Endometrial microvascular endothelial cells (primary cell): ENCODE results near the gene PDE7B. TPM values are rescaled to one million over a fixed set of nuclear protein-coding genes. Genes with fewer than 3 reads are reported as not detected.
"Not testable (repeated sequence)": the region's sequence is repeated elsewhere in the genome, so short reads cannot be mapped to it uniquely, and the experiment has no call there.

Source experiments
- in situ Hi-C: cut with HindIII; loops from 2 replicates; pipeline ENCODE4 v1.10.0; 2017; ENCODE audit warnings: low sequenced_read_pairs, low pct_unique_long_range_greater_than_20kb; ENCODE audit errors: inconsistent ontology term
- total RNA-seq: library from RNA; depleted of rRNA; stranded (reverse); fragments of >200 nt; gene quantifications from one replicate; pipeline ENCODE4 v1.2.3, GENCODE V29; 2015; ENCODE audit errors: inconsistent ontology term

Gene PDE7B
- total RNA-seq, 1 donor from 2014 or later, result 17.9 TPM

DNA sequence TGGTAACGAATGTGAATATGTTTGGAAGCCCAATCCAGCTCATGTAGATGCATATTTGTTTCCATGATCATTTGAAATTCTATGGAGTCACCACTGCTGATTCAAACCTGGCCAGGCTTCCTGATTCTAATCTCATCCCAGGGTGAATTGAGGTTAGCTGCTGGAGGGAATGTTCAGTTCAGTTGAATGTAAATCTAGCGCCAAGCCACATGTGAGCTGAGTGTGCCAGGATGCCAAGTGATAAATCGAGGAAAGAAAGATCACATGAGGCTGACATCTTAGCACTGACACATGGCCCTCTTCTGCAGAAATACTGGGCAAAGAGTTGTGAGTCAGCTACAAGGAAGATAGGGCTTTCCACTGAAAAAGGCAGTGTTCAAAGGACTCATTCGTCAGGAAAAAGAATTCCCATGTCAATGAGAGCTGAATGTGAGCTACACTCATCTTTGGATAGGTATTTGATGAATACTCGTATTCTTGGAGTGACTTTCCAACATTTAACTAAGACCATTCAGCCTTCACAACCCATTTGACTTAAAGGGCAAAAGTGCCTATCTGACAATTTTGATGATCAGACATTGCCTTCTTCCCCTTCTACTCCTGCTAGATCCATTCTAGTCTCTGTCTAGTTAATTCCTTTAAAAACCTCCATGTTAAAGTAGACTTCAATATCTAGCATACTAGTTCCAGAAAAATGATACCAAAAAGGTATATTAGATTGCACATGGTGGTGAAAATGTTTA, 226.5 kb downstream of the PDE7B start:
- in situ Hi-C loops, result no loop called here

- in situ Hi-C loops, result no loop called here
Observed at GRCh38 chr6:136079701-136080565, 228.4 kb downstream of the PDE7B start.

GRCh38 chr6:136083540-136083939, 232.0 kb downstream of the PDE7B start:
- in situ Hi-C loops, result no loop called here

DNA sequence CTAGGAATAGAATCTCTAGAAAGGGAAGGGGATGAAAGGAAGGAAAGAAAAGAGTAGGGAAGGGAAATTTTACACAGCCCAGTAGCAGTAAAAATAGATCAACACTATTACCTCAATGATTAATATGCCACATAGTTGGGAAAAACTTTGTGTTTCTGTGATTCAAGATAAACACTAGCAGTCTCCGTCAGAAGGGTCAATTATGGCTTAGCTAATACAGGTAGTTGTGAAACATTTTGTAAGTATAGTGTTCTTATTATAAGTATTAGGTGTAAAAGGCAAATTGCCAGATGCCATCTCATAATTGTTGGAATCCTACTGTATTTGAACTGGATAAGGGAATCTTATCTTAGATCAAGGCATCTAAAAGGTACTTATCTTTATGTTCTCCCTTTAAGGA, 232.9 kb downstream of the PDE7B start:
- in situ Hi-C loops, result no loop called here

GRCh38 chr6:136085370-136086115, 234.0 kb downstream of the PDE7B start:
- in situ Hi-C loops, result no loop called here

- in situ Hi-C loops, result no loop called here
Observed at GRCh38 chr6:136086686-136087085, 235.2 kb downstream of the PDE7B start.

- in situ Hi-C loops, result no loop called here
Observed at GRCh38 chr6:136087986-136088385, 236.5 kb downstream of the PDE7B start.

DNA sequence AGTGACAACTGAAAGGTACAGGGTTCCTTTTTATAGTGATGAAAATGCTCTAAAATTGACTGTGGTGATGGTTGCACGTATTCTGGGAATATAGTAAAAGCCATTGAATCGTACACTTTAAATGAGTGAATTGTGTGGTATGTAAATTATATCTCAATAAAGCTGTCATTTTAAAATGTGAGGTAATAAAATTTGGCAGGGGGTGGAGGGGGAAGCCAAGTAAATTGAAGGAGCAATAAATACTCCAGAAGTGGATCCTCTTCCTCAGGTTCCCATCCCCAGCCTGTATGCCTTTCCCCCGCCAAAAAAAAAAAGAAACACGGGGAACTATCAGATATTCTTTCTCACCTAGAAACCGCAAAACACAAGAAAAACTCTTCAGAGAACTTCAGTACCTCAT, 237.2 kb downstream of the PDE7B start:
- in situ Hi-C loops, result no loop called here

DNA sequence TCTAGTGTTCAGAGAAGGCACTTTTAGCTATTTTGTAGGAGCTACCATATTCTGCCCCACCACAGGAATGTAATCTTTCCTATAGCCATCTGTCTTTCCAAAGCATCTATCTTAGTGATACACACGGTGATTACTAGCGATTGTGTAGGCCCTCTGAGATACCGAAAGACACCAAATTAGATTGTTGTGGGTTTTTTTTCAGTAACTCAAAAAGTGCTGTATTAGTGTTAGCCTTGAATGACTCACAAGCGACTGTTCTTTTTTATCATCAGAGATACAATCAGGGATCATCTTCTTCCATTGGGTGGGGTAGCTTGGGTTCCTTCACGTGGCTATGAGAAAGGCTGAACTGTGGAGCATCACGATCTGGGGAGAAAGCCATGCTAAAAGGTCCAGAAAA, 238.4 kb downstream of the PDE7B start:
- in situ Hi-C loops, result no loop called here

- in situ Hi-C loops, result no loop called here
Observed at GRCh38 chr6:136090929-136091328, 239.4 kb downstream of the PDE7B start.

DNA sequence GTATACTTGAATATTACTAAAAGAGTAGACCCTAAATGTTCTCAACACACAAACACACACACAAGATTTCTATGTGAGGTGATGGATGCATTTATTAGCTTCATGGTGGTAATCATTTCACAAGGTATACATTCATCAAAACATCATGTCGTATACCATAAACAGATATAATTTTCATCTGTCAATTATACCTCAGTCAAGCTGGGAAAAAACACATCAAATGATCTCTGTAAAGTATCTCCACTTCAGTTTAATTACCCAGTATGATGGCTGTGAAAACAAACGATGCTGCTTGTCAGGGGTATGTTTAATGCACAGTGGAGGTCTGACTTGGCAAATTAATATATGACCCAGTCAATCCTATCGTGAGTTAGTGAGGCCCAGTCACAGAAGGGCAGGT, 241.4 kb downstream of the PDE7B start:
- in situ Hi-C loops, result no loop called here

GRCh38 chr6:136093835-136094234, 242.3 kb downstream of the PDE7B start:
- in situ Hi-C loops, result no loop called here

GRCh38 chr6:136094812-136095211, 243.3 kb downstream of the PDE7B start:
- in situ Hi-C loops, result no loop called here

GRCh38 chr6:136095986-136096385, 244.5 kb downstream of the PDE7B start:
- in situ Hi-C loops, result no loop called here

DNA sequence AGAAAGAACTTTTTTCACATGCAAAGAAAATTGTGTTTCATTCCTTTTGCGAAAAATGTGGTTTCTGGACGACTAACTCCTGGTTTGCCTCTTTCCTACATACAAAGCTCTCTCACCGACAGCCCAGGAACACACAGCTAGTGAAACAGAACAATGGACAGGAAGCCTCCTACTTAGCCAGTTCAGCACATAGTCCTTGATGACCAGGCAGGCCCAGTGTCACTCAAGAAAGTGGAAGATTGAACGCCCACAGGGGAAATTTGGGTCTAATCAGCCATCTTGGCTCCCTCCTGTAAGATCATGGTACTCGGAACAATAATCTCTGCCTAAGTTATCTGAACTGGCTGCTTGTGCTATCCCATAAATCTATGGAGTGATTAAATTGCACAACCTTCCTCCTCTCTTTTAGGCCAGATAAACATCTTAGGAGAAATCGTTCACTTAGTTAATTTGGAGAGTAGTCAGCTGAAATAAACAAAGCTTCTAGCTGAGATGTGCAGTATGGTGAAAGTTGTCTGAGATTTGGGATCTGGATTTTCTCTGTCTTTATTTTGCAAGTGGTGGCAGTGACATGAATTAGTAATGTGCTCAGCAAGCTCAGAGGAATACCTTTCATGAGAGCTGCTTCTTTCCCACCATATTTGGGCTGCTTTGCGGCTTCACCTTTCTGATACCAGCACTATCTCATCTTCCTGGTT, 251.6 kb downstream of the PDE7B start:
- in situ Hi-C loops, result no loop called here

DNA sequence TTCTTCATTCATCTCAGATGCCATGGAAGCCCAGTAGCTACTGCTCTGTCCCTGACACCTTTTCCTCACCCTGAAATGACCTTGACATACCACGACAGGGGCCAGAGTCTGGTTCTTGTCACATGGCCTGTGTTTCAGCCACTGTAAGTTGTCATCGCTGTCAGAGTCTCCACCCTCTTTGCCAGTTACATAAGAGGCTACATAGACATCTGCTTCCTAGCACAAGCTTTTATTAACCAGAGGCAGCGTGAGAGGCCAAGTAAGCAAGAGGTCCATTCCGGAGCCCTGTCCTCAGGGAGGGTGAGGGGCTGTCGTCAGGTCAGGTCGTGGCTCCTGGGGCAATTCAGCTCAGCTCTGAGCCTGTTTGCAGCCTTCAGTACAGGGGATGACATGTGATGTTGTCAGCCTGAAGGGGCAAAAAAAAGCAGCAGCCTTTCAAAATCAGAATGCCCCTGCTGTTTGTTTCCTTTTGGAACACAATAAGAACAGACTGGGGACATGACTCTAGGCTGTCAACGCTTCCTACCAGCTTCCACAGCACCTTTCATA, 252.3 kb downstream of the PDE7B start:
- in situ Hi-C loops, result no loop called here

DNA sequence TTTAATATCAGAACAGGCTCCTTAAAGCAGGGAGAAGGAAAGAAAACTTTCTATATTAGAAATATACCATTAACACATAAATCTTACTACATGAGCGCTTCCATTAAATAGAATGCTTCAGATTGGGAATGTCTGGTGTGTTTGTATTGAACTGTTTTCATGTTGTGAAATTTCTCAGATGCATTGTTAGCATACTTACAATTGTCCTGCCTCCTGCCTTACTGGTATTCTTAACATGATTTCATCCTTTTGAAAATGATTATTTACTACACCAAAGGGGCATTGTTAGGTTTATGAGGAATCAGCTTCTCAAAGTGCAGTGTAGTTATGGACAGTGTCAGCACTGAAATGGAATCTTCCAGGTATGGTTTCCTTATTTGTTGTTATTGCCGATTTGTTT, 253.1 kb downstream of the PDE7B start:
- in situ Hi-C loops, result no loop called here

GRCh38 chr6:136105797-136106196, 254.3 kb downstream of the PDE7B start:
- in situ Hi-C loops, result not testable (repeated sequence)
